Measurements from ENCODE around the gene MAPKAP1.

Gene MAPKAP1

GRCh38 chr9:125423964-125424363, 283.0 kb downstream of the MAPKAP1 start:
- no peaks in the 10 kb centered on the region for H3K27me3 ChIP-seq (ENCODE audit: insufficient read depth, low read length, poor library complexity)
- H4K20me1 ChIP-seq (ENCODE audit: insufficient read depth, low read length): no peaks in the 10 kb centered on the region
- H3K9me3 ChIP-seq (ENCODE audit: insufficient read depth, low read length, severe bottlenecking): no peaks in the 10 kb centered on the region
- no peaks in the 10 kb centered on the region for H3K79me2 ChIP-seq (ENCODE audit: insufficient read depth, low read length)
- no peak overlapping the region for H2AFZ ChIP-seq (ENCODE audit: low read depth, low read length)
- H3K4me2 ChIP-seq (ENCODE audit: insufficient read depth, low read length): no peak overlapping the region
- no peaks in the 10 kb centered on the region for H3K4me1 ChIP-seq (ENCODE audit: insufficient read depth, low read length)
- H3K27ac ChIP-seq (ENCODE audit: low read length): no peak overlapping the region
- H3K36me3 ChIP-seq (ENCODE audit: insufficient read depth, low read length): no peaks in the 10 kb centered on the region
- no peak overlapping the region for H3K9ac ChIP-seq (ENCODE audit: low read depth, low read length)
- no peak overlapping the region for H3K4me3 ChIP-seq (ENCODE audit: low read depth in 1 of 2, low read length in 2 of 2)
- ATAC-seq (ENCODE audit: insufficient read depth, low read depth): no peak
- TF ChIP-seq EZH2 (IDR thresholded peaks at IDR 0.05; ENCODE audit: borderline replicate concordance, low read depth, low read length, severe bottlenecking): no peak
- TF ChIP-seq, protein P1, sequence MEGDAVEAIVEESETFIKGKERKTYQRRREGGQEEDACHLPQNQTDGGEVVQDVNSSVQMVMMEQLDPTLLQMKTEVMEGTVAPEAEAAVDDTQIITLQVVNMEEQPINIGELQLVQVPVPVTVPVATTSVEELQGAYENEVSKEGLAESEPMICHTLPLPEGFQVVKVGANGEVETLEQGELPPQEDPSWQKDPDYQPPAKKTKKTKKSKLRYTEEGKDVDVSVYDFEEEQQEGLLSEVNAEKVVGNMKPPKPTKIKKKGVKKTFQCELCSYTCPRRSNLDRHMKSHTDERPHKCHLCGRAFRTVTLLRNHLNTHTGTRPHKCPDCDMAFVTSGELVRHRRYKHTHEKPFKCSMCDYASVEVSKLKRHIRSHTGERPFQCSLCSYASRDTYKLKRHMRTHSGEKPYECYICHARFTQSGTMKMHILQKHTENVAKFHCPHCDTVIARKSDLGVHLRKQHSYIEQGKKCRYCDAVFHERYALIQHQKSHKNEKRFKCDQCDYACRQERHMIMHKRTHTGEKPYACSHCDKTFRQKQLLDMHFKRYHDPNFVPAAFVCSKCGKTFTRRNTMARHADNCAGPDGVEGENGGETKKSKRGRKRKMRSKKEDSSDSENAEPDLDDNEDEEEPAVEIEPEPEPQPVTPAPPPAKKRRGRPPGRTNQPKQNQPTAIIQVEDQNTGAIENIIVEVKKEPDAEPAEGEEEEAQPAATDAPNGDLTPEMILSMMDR (IDR thresholded peaks at IDR 0.05; ENCODE audit: borderline replicate concordance, extremely low read depth, low read length, poor library complexity, severe bottlenecking): no peak
- DNase-seq: no peak

- no peaks in the 10 kb centered on the region for H3K4me1 ChIP-seq (ENCODE audit: insufficient read depth, low read length)
- H3K4me3 ChIP-seq (ENCODE audit: low read depth in 1 of 2, low read length in 2 of 2): no peak overlapping the region
- H3K4me2 ChIP-seq (ENCODE audit: insufficient read depth, low read length): no peak overlapping the region
- no peak overlapping the region for H3K9ac ChIP-seq (ENCODE audit: low read depth, low read length)
- TF ChIP-seq EZH2 (IDR thresholded peaks at IDR 0.05; ENCODE audit: borderline replicate concordance, low read depth, low read length, severe bottlenecking): no peak
- TF ChIP-seq, protein P1 (IDR thresholded peaks at IDR 0.05; ENCODE audit: borderline replicate concordance, extremely low read depth, low read length, poor library complexity, severe bottlenecking): no peak
- H3K27me3 ChIP-seq (ENCODE audit: insufficient read depth, low read length, poor library complexity): no peaks in the 10 kb centered on the region
- DNase-seq: no peak
- no peak overlapping the region for H3K27ac ChIP-seq (ENCODE audit: low read length)
- no peaks in the 10 kb centered on the region for H3K9me3 ChIP-seq (ENCODE audit: insufficient read depth, low read length, severe bottlenecking)
- no peaks in the 10 kb centered on the region for H3K36me3 ChIP-seq (ENCODE audit: insufficient read depth, low read length)
- no peaks in the 10 kb centered on the region for H3K79me2 ChIP-seq (ENCODE audit: insufficient read depth, low read length)
- no peaks in the 10 kb centered on the region for H4K20me1 ChIP-seq (ENCODE audit: insufficient read depth, low read length)
- ATAC-seq (ENCODE audit: insufficient read depth, low read depth): no peak
- H2AFZ ChIP-seq (ENCODE audit: low read depth, low read length): no peak overlapping the region
Measured at GRCh38 chr9:125422853-125423252, 284.2 kb downstream of the MAPKAP1 start.

DNA sequence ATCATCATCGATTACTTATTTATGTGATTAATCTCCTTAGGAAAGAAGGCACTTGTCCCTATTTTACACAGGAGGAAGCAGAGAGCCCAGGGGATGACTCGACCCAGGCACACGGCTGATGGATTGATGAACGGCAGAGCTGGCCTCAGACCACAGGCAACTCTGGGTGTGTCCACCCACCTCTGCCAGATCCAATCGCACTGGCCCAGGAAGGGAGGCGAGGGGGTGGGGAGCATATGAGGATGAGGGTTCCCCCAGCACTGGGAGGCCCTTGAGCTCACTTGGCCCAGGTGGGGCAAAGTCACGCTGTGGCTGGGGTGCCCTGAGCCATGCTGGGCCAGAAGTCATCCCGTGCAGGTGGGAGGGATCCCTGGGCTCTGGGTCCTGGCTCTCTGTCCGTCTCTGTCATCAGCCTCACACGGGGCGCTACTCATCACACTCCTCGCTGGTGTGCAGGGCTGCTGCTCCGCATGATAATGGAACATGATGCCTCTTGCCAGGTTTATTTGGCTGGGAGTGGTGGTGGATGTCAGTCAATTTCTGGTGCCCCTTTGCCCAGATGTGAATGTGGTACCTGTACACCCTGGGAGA, 285.3 kb downstream of the MAPKAP1 start:
- H4K20me1 ChIP-seq (ENCODE audit: insufficient read depth, low read length): no peaks in the 10 kb centered on the region
- H3K27me3 ChIP-seq (ENCODE audit: insufficient read depth, low read length, poor library complexity): no peaks in the 10 kb centered on the region
- H3K36me3 ChIP-seq (ENCODE audit: insufficient read depth, low read length): no peaks in the 10 kb centered on the region
- DNase-seq: no peak
- H2AFZ ChIP-seq (ENCODE audit: low read depth, low read length): no peak overlapping the region
- no peaks in the 10 kb centered on the region for H3K9me3 ChIP-seq (ENCODE audit: insufficient read depth, low read length, severe bottlenecking)
- TF ChIP-seq EZH2 (IDR thresholded peaks at IDR 0.05; ENCODE audit: borderline replicate concordance, low read depth, low read length, severe bottlenecking): no peak
- TF ChIP-seq, protein P1 (IDR thresholded peaks at IDR 0.05; ENCODE audit: borderline replicate concordance, extremely low read depth, low read length, poor library complexity, severe bottlenecking): no peak
- H3K79me2 ChIP-seq (ENCODE audit: insufficient read depth, low read length): no peaks in the 10 kb centered on the region
- ATAC-seq (ENCODE audit: insufficient read depth, low read depth): no peak
- H3K4me1 ChIP-seq (ENCODE audit: insufficient read depth, low read length): no peaks in the 10 kb centered on the region
- no peak overlapping the region for H3K4me3 ChIP-seq (ENCODE audit: low read depth in 1 of 2, low read length in 2 of 2)
- H3K9ac ChIP-seq (ENCODE audit: low read depth, low read length): no peak overlapping the region
- no peak overlapping the region for H3K27ac ChIP-seq (ENCODE audit: low read length)
- no peak overlapping the region for H3K4me2 ChIP-seq (ENCODE audit: insufficient read depth, low read length)

Measured in DND-41 (cell line).